Activated B cell treated with CpG ODN at 0.5 μM for 24 hours (primary cell): ENCODE data around the gene FMNL2. TPM values are rescaled to one million over a fixed set of nuclear protein-coding genes. Genes with fewer than 3 reads are reported as not detected.

Experiments used
- ATAC-seq: fragments of 200-7000 bp; cut with Tn5 transposase; one replicate; pipeline ENCODE4 v1.10.0; 2021; ENCODE audit warnings: low read depth, mild to moderate bottlenecking, moderate library complexity
- CTCF ChIA-PET: fragments of 350-600 bp; sonication (Branson Sonifier 250); formaldehyde crosslinking; loops from one replicate; lab custom pipeline; 2021; ENCODE audit warnings: antibody characterized with exemption; lab: Charles Lee
- POLR2A ChIA-PET: fragments of 350-600 bp; sonication (Branson Sonifier 250); formaldehyde crosslinking; loops from one replicate; lab custom pipeline; 2021; ENCODE audit warnings: antibody characterized with exemption; lab: Charles Lee
- DNase-seq: peaks from one replicate; pipeline ENCODE4 v3.0.0; 2022
- H3K27ac Mint-ChIP-seq: one replicate; pipeline ENCODE4 v1.8.0; 2020; ENCODE audit warnings: mixed read lengths
- H3K27me3 Mint-ChIP-seq: one replicate; pipeline ENCODE4 v1.8.0; 2021; ENCODE audit warnings: mixed read lengths
- H3K36me3 Mint-ChIP-seq: one replicate; pipeline ENCODE4 v1.8.0; 2021; ENCODE audit warnings: low read depth, mixed read lengths
- H3K4me1 Mint-ChIP-seq: one replicate; pipeline ENCODE4 v1.8.0; 2021; ENCODE audit warnings: mixed read lengths
- H3K4me3 Mint-ChIP-seq: one replicate; pipeline ENCODE4 v1.8.0; 2020; ENCODE audit warnings: mild to moderate bottlenecking, mixed read lengths
- H3K9me3 Mint-ChIP-seq: one replicate; pipeline ENCODE4 v1.8.0; 2020; ENCODE audit warnings: mixed read lengths
- intact Hi-C: fragments of 100-400 bp; cut with micrococcal nuclease; formaldehyde crosslinking; loops from one replicate; pipeline ENCODE4 v1.15.1; 2024
- total RNA-seq: library from RNA; stranded (reverse); gene quantifications from 2 replicates; pipeline ENCODE4 v1.2.3, GENCODE V29; 2022
- TF ChIP-seq, protein P1 (sequence below): fragments of 200-600 bp; IDR thresholded peaks from one replicate; pipeline ENCODE4 v1.8.0; 2022; ENCODE audit warnings: antibody characterized with exemption, mild to moderate bottlenecking

The FMNL2 gene
- total RNA-seq, 1 donor from 2014 or later, result 4.0 TPM

DNA sequence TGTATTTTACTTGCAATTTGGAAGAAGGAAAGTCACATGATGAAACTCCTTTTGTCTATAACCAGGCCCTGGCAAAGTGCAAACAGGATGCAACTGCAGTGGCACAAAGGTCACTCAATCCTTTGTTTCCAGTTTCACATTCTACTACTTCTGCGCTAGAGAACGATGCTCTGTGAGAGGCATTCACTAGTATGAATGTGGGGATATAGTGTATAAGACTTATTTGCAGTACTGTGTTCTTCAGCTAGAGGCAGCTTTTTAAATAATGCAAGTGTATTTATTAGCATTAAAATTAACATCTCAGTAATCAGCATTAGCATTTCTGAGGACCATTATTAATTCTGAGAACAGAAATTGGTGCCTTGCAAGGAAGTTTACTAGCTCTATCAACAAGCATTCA lies 313.4 kb downstream of the FMNL2 start:
- ATAC-seq (no peak), DNase-seq (no peak)
- TF ChIP-seq, protein P1, sequence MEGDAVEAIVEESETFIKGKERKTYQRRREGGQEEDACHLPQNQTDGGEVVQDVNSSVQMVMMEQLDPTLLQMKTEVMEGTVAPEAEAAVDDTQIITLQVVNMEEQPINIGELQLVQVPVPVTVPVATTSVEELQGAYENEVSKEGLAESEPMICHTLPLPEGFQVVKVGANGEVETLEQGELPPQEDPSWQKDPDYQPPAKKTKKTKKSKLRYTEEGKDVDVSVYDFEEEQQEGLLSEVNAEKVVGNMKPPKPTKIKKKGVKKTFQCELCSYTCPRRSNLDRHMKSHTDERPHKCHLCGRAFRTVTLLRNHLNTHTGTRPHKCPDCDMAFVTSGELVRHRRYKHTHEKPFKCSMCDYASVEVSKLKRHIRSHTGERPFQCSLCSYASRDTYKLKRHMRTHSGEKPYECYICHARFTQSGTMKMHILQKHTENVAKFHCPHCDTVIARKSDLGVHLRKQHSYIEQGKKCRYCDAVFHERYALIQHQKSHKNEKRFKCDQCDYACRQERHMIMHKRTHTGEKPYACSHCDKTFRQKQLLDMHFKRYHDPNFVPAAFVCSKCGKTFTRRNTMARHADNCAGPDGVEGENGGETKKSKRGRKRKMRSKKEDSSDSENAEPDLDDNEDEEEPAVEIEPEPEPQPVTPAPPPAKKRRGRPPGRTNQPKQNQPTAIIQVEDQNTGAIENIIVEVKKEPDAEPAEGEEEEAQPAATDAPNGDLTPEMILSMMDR, result no peak
- Mint-ChIP-seq H3K4me1 (no peaks in the 10 kb centered on the region), H3K27ac (no peak overlapping the region), H3K27me3 (no peaks in the 10 kb centered on the region), H3K36me3 (peaks cover 22% of the 10 kb centered on the region), H3K9me3 (no peaks in the 10 kb centered on the region), H3K4me3 (no peak overlapping the region)
- POLR2A ChIA-PET, result no interaction called here
- intact Hi-C loops, result no loop called here
- CTCF ChIA-PET, result interaction anchor here (1.0 kb wide), 1 partner anchor 12 kb away, joined by 4 read pairs; no protein-coding TSS in a partner anchor

DNA sequence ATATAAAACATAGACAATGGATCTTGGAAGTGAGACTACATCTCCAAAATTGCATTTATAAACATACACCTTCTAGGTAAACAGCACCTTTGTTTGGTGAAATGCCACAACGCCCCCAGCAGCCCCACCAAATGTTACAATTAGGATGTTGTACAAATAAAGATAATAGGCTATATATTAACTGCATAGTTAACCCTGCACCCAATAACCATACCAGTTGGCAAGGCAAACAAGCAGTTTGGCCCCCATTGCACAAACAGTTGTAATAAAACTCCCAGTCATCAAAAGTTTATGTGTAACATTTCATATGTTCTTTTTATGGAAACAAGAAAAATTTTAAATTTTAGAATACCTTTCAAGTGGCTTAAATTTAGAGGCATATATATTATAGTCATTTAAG lies 315.0 kb downstream of the FMNL2 start:
- DNase-seq (no peak), ATAC-seq (no peak)
- TF ChIP-seq, protein P1, result no peak
- Mint-ChIP-seq H3K4me3 (no peak overlapping the region), H3K27me3 (no peaks in the 10 kb centered on the region), H3K36me3 (peaks cover 34% of the 10 kb centered on the region), H3K27ac (no peak overlapping the region), H3K4me1 (no peaks in the 10 kb centered on the region), H3K9me3 (no peaks in the 10 kb centered on the region)
- ChIA-PET POLR2A (no interaction called here), CTCF (no interaction called here)
- intact Hi-C loops, result loop anchor here (10.0 kb wide), 1 partner anchor 1185 kb away; no protein-coding TSS in a partner anchor

DNA sequence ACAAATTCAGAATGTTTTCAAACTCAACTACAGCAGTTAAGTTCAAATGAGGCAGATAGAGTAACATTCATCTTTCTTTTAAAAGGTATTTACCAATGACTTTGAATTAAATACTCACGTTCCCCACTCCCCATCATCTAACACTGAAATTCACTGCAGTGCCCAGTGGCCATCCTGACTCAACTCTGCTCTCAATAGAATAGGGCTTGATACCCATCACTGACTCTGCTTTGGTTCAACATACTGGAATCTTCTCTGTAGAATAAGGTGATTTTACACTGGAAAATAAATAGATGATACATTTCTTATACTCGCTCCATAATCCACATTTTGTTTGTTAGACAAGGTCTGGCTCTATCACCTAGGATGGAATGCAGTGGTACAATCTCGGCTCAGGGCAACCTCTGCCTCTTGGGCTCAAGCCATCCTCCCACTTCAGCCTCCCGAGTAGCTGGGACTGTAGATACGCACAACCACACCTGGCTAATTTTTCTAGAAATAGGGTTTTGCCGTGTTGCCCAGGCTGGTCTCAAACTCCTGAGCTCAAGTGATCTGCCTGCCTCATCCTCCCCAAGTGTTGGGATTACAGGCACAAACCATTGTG lies 315.9 kb downstream of the FMNL2 start:
- intact Hi-C loops, result loop anchor here (10.0 kb wide), 1 partner anchor 1186 kb away; no protein-coding TSS in a partner anchor
- TF ChIP-seq, protein P1, result no peak
- peaks cover 41% of the 10 kb centered on the region for H3K36me3 Mint-ChIP-seq
- no peak overlapping the region for H3K4me3 Mint-ChIP-seq
- CTCF ChIA-PET, result no interaction called here
- no peaks in the 10 kb centered on the region for H3K4me1 Mint-ChIP-seq
- ATAC-seq (no peak), DNase-seq (no peak)
- POLR2A ChIA-PET, result interaction anchor here (0.8 kb wide), 1 partner anchor 184 kb away, joined by 3 read pairs; no protein-coding TSS in a partner anchor
- no peaks in the 10 kb centered on the region for H3K27me3 Mint-ChIP-seq
- H3K27ac Mint-ChIP-seq, result no peak overlapping the region
- no peaks in the 10 kb centered on the region for H3K9me3 Mint-ChIP-seq

DNA sequence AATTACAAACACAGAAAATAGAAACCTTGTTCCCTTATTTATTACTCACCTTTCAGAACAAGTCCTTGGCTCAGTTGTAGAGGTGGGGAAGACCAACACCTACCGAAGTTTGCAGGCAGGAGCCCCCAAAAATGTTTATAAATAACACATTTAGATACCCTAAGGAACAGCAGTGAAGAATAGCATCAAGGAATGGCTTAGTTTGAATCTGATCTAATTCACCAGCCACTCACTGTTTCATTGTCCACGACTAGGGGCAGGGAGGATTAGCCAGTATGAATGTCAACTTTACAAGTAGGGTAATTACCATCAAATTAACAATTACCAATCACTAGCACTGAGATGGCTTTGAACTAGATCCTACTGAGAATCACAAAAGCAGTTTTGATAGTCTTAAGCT lies 316.9 kb downstream of the FMNL2 start:
- Mint-ChIP-seq H3K27me3 (no peaks in the 10 kb centered on the region), H3K4me1 (peaks cover 2% of the 10 kb centered on the region), H3K9me3 (no peaks in the 10 kb centered on the region), H3K27ac (no peak overlapping the region), H3K36me3 (peaks cover 51% of the 10 kb centered on the region), H3K4me3 (no peak overlapping the region)
- intact Hi-C loops, result loop anchor here (10.0 kb wide), 1 partner anchor 1187 kb away; no protein-coding TSS in a partner anchor
- DNase-seq, result no peak
- no peak for ATAC-seq
- TF ChIP-seq, protein P1, result no peak
- POLR2A ChIA-PET, result no interaction called here
- CTCF ChIA-PET, result no interaction called here

DNA sequence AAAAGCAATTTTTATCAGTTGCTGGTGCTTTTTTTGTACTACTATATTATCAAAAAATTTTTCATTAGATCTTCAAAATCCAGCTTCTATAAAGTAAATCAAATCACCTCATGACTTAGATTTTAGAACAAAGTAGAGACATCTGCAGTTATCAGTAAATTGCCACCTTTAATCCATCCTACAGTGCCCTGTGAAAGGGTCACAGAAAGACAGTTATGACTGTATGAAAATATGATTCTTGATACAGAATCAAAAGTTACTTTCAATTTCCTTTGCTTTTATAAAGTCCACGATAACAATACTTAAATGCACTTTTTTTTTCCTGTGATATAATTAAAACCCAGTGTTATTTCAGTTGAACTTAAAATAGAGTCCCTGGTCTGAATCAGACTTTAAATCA lies 320.9 kb downstream of the FMNL2 start:
- CTCF ChIA-PET, result interaction anchor here (1.4 kb wide), 1 partner anchor 20 kb away, joined by 4 read pairs; no protein-coding TSS in a partner anchor
- POLR2A ChIA-PET, result no interaction called here
- intact Hi-C loops, result loop anchor here (5.0 to 10.0 kb wide), 2 partner anchors 36 to 1191 kb away; no protein-coding TSS in a partner anchor
- Mint-ChIP-seq H3K27ac (no peak overlapping the region), H3K4me3 (no peak overlapping the region), H3K36me3 (peaks cover 85% of the 10 kb centered on the region), H3K4me1 (peaks cover 4% of the 10 kb centered on the region), H3K27me3 (no peaks in the 10 kb centered on the region), H3K9me3 (no peaks in the 10 kb centered on the region)
- no peak for DNase-seq
- ATAC-seq, result no peak
- TF ChIP-seq, protein P1, result no peak
